ENCODE results near the gene DGCR6L. TPM values are rescaled to one million over a fixed set of nuclear protein-coding genes. Genes with fewer than 3 reads are reported as not detected.

Gene DGCR6L
- total RNA-seq, 5 donors from 2014 or later (not counting 1 experiment from before 2014, with no cell fraction given), result 34.9 to 50.7 (median 46.7) TPM

GRCh38 chr22:20298110-20298802, 21.6 kb downstream of the DGCR6L start:
- DNase-seq (peak in 1 of 35 experiments; percentile 9), ATAC-seq (replicated peaks in 1 of 4) (no peak)
- CTCF ChIA-PET, result no interaction called here
- Histone ChIP-seq H3K4me1 (ENCODE audit: control insufficient read depth in 1 of 2, extremely low read depth in 1 of 2, insufficient read depth in 2 of 2, low read length in 2 of 2) (peaks cover 3 to 20% of the 10 kb centered on the region in 2 experiments), H3K9me3 (no peaks in the 10 kb centered on the region), H3K36me3 (ENCODE audit: control insufficient read depth in 2 of 2, extremely low read depth in 1 of 2, insufficient read depth in 1 of 2, low read length in 1 of 2) (no peaks in the 10 kb centered on the region), H3K27ac (ENCODE audit: low read length) (no peak overlapping the region), H3K27me3 (replicated peaks in 1 of 2; ENCODE audit: control insufficient read depth in 2 of 2, extremely low read depth in 1 of 2, insufficient read depth in 2 of 2, low read length in 1 of 2) (peaks cover 0 to 23% of the 10 kb centered on the region in 2 experiments), H3K4me3 (ENCODE audit: control insufficient read depth in 1 of 2, extremely low read depth in 1 of 2, low read length in 1 of 2) (peak overlapping the region; percentile 41 to 46)
- Mint-ChIP-seq H3K4me1 (peaks cover 11 to 21% (median 12%) of the 10 kb centered on the region in 3 donors), H3K27ac (peak overlapping the region; percentile 17 to 55), H3K4me3 (peak overlapping the region; percentile 50 to 78 (median 69)), H3K36me3 (no peaks in the 10 kb centered on the region), H3K27me3 (no peaks in the 10 kb centered on the region), H3K9me3 (no peaks in the 10 kb centered on the region)
- WGBS (ENCODE audit: insufficient coverage), result 79% methylated on average over 16 of the region's 25 CpGs
- POLR2A ChIA-PET, result no interaction called here

GRCh38 chr22:20297414-20298109, 22.3 kb downstream of the DGCR6L start:
- WGBS (ENCODE audit: insufficient coverage), result 100% methylated on average over 2 of the region's 9 CpGs
- Mint-ChIP-seq H3K27me3 (no peaks in the 10 kb centered on the region), H3K27ac (peak overlapping the region; percentile 13 to 17), H3K4me3 (peak overlapping the region; percentile 50 to 78 (median 69)), H3K36me3 (no peaks in the 10 kb centered on the region), H3K9me3 (no peaks in the 10 kb centered on the region), H3K4me1 (peaks cover 8 to 21% (median 12%) of the 10 kb centered on the region in 3 donors)
- ChIA-PET POLR2A (no interaction called here), CTCF (no interaction called here)
- ATAC-seq (replicated peaks in 1 of 4) (no peak), DNase-seq (no peak)
- no peaks in the 10 kb centered on the region for H3K9me3 ChIP-seq
- H3K4me3 ChIP-seq (ENCODE audit: control insufficient read depth in 1 of 2, extremely low read depth in 1 of 2, low read length in 1 of 2), result no peak overlapping the region
- H3K36me3 ChIP-seq (ENCODE audit: control insufficient read depth in 2 of 2, extremely low read depth in 1 of 2, insufficient read depth in 1 of 2, low read length in 1 of 2), result no peaks in the 10 kb centered on the region
- H3K4me1 ChIP-seq (ENCODE audit: control insufficient read depth in 1 of 2, extremely low read depth in 1 of 2, insufficient read depth in 2 of 2, low read length in 2 of 2), result peaks cover 3 to 20% of the 10 kb centered on the region in 2 experiments
- H3K27me3 ChIP-seq (replicated peaks in 1 of 2; ENCODE audit: control insufficient read depth in 2 of 2, extremely low read depth in 1 of 2, insufficient read depth in 2 of 2, low read length in 1 of 2), result peaks cover 0 to 16% of the 10 kb centered on the region in 2 experiments
- no peak overlapping the region for H3K27ac ChIP-seq (ENCODE audit: low read length)

- ChIA-PET CTCF (no interaction called here), POLR2A (no interaction called here)
- H3K27me3 Mint-ChIP-seq, result peaks cover 0 to 2% of the 10 kb centered on the region in 2 donors
- H3K9me3 Mint-ChIP-seq, result no peaks in the 10 kb centered on the region
- no peak overlapping the region for H3K27ac ChIP-seq (ENCODE audit: low read length)
- H3K27me3 ChIP-seq (replicated peaks in 1 of 2; ENCODE audit: control insufficient read depth in 2 of 2, extremely low read depth in 1 of 2, insufficient read depth in 2 of 2, low read length in 1 of 2), result peaks cover 0 to 7% of the 10 kb centered on the region in 2 experiments
- peaks cover 3 to 20% of the 10 kb centered on the region in 2 experiments for H3K4me1 ChIP-seq (ENCODE audit: control insufficient read depth in 1 of 2, extremely low read depth in 1 of 2, insufficient read depth in 2 of 2, low read length in 2 of 2)
- no peak overlapping the region for H3K4me3 ChIP-seq (ENCODE audit: control insufficient read depth in 1 of 2, extremely low read depth in 1 of 2, low read length in 1 of 2)
- H3K27ac Mint-ChIP-seq, result no peak overlapping the region
- no peaks in the 10 kb centered on the region for H3K9me3 ChIP-seq
- DNase-seq, result no peak
- H3K4me3 Mint-ChIP-seq, result no peak overlapping the region
- H3K4me1 Mint-ChIP-seq, result peaks cover 8 to 21% (median 12%) of the 10 kb centered on the region in 3 donors
- ATAC-seq (replicated peaks in 1 of 4), result no peak
- H3K36me3 ChIP-seq (ENCODE audit: control insufficient read depth in 2 of 2, extremely low read depth in 1 of 2, insufficient read depth in 1 of 2, low read length in 1 of 2), result no peaks in the 10 kb centered on the region
- WGBS (ENCODE audit: insufficient coverage), result 95% methylated on average over 6 of the region's 9 CpGs
- H3K36me3 Mint-ChIP-seq, result no peaks in the 10 kb centered on the region
These were observed 23.3 kb downstream of the DGCR6L start for GRCh38 chr22:20296598-20296997.

- DNase-seq, result no peak
- Histone ChIP-seq H3K9me3 (no peaks in the 10 kb centered on the region), H3K27me3 (replicated peaks in 1 of 2; ENCODE audit: control insufficient read depth in 2 of 2, extremely low read depth in 1 of 2, insufficient read depth in 2 of 2, low read length in 1 of 2) (no peaks in the 10 kb centered on the region), H3K4me3 (ENCODE audit: control insufficient read depth in 1 of 2, extremely low read depth in 1 of 2, low read length in 1 of 2) (no peak overlapping the region), H3K36me3 (ENCODE audit: control insufficient read depth in 2 of 2, extremely low read depth in 1 of 2, insufficient read depth in 1 of 2, low read length in 1 of 2) (no peaks in the 10 kb centered on the region), H3K27ac (ENCODE audit: low read length) (no peak overlapping the region), H3K4me1 (ENCODE audit: control insufficient read depth in 1 of 2, extremely low read depth in 1 of 2, insufficient read depth in 2 of 2, low read length in 2 of 2) (peaks cover 3 to 17% of the 10 kb centered on the region in 2 experiments)
- ATAC-seq (replicated peaks in 1 of 4), result no peak
- Mint-ChIP-seq H3K27me3 (peaks cover 0 to 3% of the 10 kb centered on the region in 2 donors), H3K9me3 (no peaks in the 10 kb centered on the region), H3K4me1 (peaks cover 3 to 16% (median 8%) of the 10 kb centered on the region in 3 donors), H3K4me3 (no peak overlapping the region), H3K36me3 (no peaks in the 10 kb centered on the region), H3K27ac (no peak overlapping the region)
- WGBS (ENCODE audit: insufficient coverage), result 99% methylated on average over 8 of the region's 12 CpGs
- CTCF ChIA-PET, result interaction anchor here in 1 of 2 donors (0.6 kb wide), 1 partner anchor 361 kb away, joined by 4 read pairs; no protein-coding TSS in a partner anchor
- POLR2A ChIA-PET, result interaction anchor here in 1 of 2 donors (0.6 kb wide), 1 partner anchor 382 kb away, joined by 3 read pairs; no protein-coding TSS in a partner anchor
These were observed 24.4 kb downstream of the DGCR6L start for GRCh38 chr22:20295262-20296064.

GRCh38 chr22:20292673-20293232, 27.1 kb downstream of the DGCR6L start:
- WGBS (ENCODE audit: insufficient coverage), result 76% methylated on average over 9 of the region's 13 CpGs
- Histone ChIP-seq H3K9me3 (no peaks in the 10 kb centered on the region), H3K4me1 (ENCODE audit: control insufficient read depth in 1 of 2, extremely low read depth in 1 of 2, insufficient read depth in 2 of 2, low read length in 2 of 2) (no peaks in the 10 kb centered on the region), H3K27ac (ENCODE audit: low read length) (no peak overlapping the region), H3K27me3 (replicated peaks in 1 of 2; ENCODE audit: control insufficient read depth in 2 of 2, extremely low read depth in 1 of 2, insufficient read depth in 2 of 2, low read length in 1 of 2) (peaks cover 0 to 3% of the 10 kb centered on the region in 2 experiments), H3K4me3 (ENCODE audit: control insufficient read depth in 1 of 2, extremely low read depth in 1 of 2, low read length in 1 of 2) (no peak overlapping the region), H3K36me3 (ENCODE audit: control insufficient read depth in 2 of 2, extremely low read depth in 1 of 2, insufficient read depth in 1 of 2, low read length in 1 of 2) (no peaks in the 10 kb centered on the region)
- no peak overlapping the region for H3K4me3 Mint-ChIP-seq
- peaks cover 0 to 3% of the 10 kb centered on the region in 2 donors for H3K27me3 Mint-ChIP-seq
- POLR2A ChIA-PET, result no interaction called here
- no peaks in the 10 kb centered on the region for H3K9me3 Mint-ChIP-seq
- no peaks in the 10 kb centered on the region for H3K36me3 Mint-ChIP-seq
- CTCF ChIA-PET, result interaction anchor here in 1 of 2 donors (0.5 kb wide), 1 partner anchor 106 kb away, joined by 3 read pairs; no protein-coding TSS in a partner anchor
- DNase-seq (no peak), ATAC-seq (replicated peaks in 1 of 4) (no peak)
- no peak overlapping the region for H3K27ac Mint-ChIP-seq
- peaks cover 0 to 6% (median 3%) of the 10 kb centered on the region in 3 donors for H3K4me1 Mint-ChIP-seq

- H3K9me3 Mint-ChIP-seq, result no peaks in the 10 kb centered on the region
- POLR2A ChIA-PET, result no interaction called here
- no peaks in the 10 kb centered on the region for H3K4me1 Mint-ChIP-seq
- H3K4me3 ChIP-seq (ENCODE audit: control insufficient read depth in 1 of 2, extremely low read depth in 1 of 2, low read length in 1 of 2), result no peak overlapping the region
- H3K4me3 Mint-ChIP-seq, result no peak overlapping the region
- no peak overlapping the region for H3K27ac Mint-ChIP-seq
- WGBS (ENCODE audit: insufficient coverage), result 83% methylated on average over 2 of the region's 5 CpGs
- no peak for ATAC-seq (replicated peaks in 1 of 4)
- H3K27me3 Mint-ChIP-seq, result peaks cover 0 to 3% of the 10 kb centered on the region in 2 donors
- no peaks in the 10 kb centered on the region for H3K36me3 Mint-ChIP-seq
- no peaks in the 10 kb centered on the region for H3K9me3 ChIP-seq
- CTCF ChIA-PET, result no interaction called here
- H3K27me3 ChIP-seq (replicated peaks in 1 of 2; ENCODE audit: control insufficient read depth in 2 of 2, extremely low read depth in 1 of 2, insufficient read depth in 2 of 2, low read length in 1 of 2), result peaks cover 0 to 3% of the 10 kb centered on the region in 2 experiments
- no peaks in the 10 kb centered on the region for H3K4me1 ChIP-seq (ENCODE audit: control insufficient read depth in 1 of 2, extremely low read depth in 1 of 2, insufficient read depth in 2 of 2, low read length in 2 of 2)
- H3K36me3 ChIP-seq (ENCODE audit: control insufficient read depth in 2 of 2, extremely low read depth in 1 of 2, insufficient read depth in 1 of 2, low read length in 1 of 2), result no peaks in the 10 kb centered on the region
- no peak for DNase-seq
- H3K27ac ChIP-seq (ENCODE audit: low read length), result no peak overlapping the region
These were observed 27.8 kb downstream of the DGCR6L start for GRCh38 chr22:20292108-20292507.

Measured in T-cell (primary cell).